NOMO-1 treated with DMSO at 0.1 percent for 48 hours (cell line): ENCODE results near the gene KIF1A.
"Not testable (repeated sequence)": the region's sequence is repeated elsewhere in the genome, so short reads cannot be mapped to it uniquely, and the experiment has no call there.

Experiments used
- DNase-seq: peaks from one replicate; lab custom pipeline; 2025; ENCODE audit not compliant: unreplicated experiment; lab: John Stamatoyannopoulos, UW

KIF1A gene

DNA sequence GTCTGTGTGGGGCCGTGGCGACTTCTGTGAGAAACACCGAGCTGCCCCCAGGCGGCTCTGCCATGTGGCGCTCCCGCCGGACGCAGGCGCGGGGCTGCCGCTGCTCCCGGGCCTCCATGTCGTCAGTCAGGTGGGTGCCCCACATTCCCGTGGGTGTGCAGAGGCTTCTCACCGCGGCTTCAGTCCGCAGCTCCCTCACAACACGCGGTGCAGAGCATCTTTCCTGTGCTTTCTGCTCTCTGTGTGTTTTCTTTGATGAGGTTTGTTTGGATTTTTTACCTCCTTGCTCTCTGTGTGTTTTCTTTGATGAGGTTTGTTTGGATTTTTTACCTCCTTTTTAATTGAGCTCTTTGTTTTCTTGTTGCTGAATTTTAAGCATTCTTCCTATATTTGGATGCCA lies 115.4 kb downstream of the KIF1A start:
- no peak for DNase-seq

DNA sequence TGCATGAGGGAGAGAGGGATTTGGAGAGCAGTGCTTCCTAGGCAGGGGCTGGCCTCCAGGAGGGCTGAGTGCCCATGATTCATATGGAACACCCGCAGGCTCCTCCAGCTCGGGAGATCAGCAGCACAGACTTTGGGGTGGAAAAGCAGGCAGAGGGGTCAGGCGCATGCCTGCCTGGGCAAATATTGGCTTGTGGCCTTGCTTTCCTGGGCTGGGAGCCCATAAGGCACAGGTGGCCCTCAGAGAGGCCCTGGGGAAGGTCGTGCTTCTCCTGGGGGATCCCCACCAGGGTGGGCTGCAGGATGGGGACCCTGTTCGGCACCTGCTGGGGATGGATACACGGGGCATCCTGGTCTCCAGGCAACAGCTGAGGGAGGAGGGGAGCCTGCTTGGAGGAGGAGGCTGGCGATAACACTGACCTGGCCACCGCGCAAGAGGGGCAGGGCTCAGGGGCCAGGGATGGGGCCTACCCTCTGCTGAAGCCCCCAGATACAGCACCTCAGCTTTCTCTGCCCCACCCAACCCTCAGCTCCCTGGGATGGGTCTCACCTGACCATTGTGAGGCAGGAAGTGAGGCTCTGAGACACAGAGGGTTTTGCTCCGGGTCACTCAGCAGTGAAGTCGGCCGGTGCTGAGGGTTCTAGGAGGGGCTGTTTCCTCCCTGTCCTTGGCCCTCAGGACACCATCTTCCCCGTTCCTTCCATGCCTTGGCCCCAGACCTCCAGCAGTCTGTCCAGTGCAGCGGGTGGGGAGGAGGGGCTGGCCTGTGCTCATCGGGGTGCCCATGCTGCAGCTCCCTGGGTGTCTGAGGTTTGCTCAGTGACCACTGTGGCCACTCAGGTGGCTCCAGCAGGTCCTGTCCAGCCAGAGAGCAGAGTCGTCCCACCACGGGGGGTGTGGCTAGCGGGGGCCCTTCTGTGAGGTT lies 116.3 kb downstream of the KIF1A start:
- no peak for DNase-seq

DNA sequence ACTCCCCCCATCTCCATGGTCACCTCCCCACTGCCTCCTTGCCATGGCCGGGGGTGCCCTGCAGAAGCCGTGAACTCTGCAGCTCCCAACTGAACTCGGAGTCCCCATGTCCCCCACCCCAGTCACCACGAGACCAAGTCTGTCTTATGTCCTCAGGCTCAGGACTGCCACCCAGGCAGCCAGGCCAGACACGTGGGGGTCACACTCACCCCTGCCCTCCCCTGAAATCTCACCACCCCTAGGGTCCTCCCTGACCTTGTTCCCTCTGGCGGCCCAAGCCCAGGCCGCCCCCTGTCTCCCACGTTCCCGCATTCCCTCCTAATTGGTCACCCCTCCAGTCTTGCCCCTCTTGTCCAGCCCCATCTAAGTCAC lies 117.4 kb downstream of the KIF1A start:
- no peak for DNase-seq

DNA sequence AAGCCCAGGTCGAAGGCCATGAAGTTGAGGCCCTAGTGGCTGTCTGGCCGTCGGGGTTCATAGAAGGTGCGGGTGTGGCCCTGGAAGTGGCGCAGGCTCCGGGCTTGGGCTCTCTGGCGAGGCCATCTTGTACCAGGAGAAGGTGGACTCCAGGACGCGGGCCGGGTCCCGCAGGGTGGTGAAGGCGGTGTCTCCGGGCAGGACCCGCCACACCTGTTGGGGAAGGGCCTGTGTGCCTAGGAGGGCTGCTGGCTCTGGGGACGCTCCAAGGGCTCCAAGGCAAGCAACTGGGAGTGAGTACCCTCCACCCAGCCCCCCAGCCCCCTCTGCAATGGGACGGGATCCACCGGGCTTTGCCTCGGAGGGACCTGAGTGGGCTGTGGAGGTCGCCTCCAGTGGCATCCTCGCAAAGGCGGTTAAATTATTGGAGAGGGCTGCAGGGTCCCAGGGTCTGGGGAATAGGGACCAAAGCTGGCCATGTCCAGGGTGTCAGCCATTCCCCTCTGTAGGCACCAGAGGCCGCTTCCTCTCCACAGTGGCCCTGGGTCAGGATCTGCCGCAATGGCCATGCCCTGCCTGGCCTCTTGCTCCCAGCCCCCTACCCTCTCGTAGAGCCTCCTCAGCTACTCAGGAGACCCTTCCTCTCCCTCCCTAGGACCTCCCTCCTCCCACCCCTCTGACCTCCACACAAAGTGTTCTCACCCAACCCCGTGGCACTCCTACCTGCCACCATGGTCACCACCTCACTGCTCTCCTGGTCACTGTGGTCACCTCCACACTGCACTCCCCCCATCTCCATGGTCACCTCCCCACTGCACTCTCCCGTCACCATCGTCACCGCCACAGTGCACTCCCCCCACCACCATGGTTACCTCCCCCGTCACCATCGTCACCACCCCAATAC lies 118.0 kb downstream of the KIF1A start:
- DNase-seq, result no peak

DNA sequence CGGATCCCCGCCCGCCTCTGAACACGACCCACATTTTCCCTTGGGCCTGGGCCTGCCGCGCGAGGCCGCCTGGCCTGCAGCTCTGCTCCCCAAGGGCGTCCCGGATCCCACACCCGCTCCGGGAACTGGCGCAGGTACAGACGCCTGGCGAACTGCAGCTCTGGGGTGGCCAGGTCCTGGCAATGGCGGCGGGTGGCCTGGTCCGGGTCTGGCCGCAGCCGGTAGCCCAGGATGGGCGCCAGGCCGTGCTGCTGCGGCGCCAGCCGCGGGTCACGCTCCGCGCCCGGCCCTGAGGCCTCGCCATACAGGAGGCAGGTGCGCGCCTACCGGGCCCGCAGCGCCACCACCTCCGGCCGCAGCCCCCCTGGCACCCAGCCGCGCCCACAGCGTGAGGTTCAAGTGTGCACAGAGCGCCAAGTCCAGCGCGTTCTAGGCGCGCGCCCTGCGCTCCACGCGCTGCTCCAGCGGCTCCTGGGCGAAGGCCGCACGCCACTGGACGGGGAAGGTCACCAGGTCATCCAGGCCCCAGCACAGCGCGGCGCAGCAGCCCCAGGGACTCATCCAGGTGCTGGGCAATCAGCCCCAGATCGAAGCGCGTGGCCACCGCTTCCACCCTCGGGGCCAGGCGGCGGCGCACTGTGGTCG lies 118.8 kb downstream of the KIF1A start:
- no peak for DNase-seq

DNA sequence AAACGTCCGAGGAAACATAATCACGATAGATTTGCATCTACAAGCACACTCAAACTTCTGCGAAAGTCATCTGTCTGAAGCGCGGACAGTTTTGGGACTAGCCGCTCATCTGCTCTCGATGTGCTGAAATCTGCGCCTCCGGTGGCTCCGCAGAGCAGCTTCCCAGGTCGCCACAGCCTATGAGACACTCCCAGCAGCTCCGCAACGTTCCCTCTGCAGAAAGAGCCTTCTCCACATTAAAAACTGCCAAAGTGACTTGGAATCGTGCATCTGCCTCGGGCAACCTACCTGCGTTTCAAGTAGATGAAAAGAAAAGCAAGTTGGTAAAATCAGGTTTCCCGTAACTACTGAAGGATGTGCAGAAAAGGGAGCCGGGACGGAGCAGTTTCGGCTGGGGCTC lies 119.4 kb downstream of the KIF1A start:
- not testable (repeated sequence) for DNase-seq

DNA sequence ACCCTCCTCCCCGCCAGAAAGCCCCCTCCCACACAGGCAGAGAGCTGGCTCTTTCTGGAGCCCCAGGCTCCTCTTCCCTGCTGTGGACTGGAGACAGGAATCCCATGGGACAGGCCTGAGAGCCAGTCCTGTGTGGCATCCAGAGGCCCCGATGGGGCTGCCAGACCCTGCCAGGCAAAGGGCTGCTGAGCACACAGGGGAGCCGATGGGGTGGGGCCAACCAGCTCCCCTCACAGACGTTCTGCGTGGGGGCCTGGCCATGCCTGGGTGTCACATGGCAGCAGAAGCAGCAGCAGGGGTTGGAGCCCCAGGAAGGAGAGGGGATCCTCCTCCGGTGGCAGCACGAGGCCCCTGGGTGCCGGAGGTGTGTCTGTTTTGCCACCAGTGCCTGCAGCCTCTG lies 120.2 kb downstream of the KIF1A start:
- not testable (repeated sequence) for DNase-seq

DNA sequence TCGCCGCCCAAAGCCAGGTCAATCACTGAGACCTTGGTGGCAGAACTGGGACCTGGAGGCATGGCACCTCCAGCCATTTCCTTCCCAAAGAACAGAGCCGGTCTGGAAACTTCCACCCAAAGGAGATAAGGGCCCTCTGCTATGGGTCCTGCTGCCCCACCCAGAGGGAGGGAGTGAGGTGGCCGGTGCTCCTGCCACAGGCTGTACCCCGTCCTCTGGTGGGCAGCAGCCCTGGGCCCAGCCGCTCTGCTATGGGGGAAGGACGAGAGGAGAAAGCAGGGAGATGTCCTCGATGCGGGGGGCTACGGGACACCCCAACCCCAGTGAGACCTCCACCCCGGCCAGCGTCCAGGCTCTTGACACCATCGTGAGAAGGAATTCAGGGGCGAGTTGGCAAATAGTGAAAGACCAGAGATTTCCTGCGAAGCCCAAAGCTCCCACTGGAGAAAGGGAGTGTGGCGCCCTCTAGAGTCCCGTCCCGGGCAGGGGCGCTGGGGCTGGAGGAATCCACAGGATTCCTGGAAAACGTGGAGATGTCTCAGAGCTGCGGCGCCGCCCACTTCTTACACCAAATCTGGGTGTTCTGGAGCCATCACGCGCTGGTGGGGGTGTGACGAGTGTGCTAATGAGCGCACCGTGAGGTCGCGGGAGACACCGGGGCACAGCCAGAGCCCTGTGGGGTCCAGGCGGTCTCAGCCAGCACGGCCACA lies 121.0 kb downstream of the KIF1A start:
- not testable (repeated sequence) for DNase-seq

DNA sequence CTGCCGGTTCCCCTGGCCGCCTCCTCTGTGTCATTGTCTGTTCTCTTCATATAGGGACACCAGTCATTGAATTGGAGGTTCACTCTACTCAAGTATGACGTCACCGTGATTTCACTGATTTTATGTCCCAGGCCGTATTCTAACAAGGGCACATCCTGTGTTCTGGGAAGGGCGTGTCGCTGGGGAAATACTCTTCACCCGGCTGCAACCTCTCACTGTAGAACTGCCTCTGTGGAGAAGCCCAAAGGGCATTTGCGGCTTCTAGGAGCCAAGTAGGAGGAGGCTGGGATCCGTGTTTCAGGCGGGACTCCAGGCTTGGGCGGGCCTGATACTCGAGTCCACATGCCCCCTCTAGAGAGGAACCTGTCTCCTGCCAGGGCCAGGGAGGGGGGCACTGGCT lies 123.5 kb downstream of the KIF1A start:
- DNase-seq, result not testable (repeated sequence)

DNA sequence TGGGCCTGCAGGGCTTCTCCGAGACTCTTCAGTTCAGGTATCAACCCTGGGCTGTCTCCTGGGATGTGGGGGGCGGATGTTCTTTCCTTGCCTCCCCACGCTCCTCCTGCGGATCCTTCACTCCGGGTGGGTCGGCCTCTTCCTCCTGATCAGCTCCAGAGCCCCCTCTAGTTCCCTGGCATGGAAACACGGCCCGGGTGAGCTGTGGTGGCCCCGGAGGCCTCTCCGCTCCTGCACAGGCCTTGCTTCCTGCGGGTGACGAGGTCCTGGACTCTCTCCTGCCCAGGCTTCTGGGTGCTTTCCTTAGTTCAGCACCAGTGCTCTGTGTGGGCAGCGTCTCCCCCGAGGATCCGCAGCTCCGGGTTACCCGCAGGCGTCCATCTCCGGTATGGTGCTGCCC lies 124.4 kb downstream of the KIF1A start:
- not testable (repeated sequence) for DNase-seq

DNA sequence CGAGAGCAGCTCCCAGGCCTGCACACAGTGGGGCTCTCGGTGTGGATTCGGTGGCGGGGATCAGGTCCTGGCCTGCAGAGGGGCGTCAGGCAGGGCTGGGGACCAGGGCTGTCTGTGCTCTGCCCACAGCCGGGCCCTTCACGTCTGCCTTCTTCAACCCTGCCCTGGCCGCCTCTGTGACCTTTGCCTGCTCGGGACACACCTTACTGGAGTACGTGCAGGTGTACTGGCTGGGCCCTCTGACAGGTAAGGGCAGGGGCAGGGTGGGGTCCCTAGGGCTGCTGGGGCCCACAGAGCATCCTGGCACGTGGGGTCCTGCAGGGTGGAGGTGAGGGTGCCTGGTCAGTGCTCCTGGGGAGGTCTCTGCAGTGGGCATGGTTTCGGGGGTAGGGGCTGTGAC lies 125.7 kb downstream of the KIF1A start:
- DNase-seq, result not testable (repeated sequence)

DNA sequence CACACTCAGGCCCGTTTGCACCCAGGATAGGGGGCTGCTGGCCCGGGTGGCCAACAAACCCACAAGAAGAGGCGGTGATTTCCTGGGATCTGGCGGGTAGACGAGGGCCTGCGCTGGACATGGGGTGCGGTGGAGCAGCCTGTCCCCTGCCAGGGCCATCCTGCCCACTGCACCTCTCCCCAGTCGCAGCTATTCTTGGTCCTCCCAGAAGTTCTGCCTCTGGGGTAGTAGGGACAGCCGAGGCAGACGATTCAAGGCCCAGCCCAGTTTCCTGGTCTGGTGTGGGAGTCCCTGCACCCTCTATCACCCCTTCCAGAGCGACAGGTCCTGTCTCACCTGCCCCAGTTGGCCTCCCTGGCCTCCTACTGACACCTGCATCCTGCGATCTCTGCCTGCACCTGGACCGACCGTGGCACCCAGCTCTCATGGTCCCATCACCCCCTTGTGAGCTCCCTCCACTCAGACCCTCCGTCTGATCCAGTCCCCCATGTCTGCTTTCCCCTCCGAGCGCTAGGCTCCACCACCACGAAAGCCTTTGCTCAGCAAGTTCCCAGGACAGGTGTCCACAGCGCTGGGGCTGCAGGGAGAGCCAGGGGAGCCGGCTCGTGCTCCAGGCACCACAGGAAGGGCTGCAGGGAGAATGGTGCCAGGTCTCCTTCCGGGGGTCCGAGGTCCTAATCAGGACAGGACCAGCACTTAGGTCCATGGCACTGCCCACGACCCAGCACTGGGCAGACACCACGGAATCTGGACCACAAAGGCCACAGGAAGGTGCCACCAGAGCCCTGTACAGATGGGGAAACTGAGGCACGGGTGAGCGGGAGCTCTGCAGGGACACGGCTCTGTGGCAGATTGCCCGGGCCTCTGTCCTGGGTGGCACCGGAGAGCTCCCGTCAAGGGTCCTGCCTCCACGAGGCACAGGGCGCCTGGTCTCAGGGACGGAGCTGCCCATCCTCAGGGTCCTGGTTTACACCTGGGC lies 127.1 kb downstream of the KIF1A start:
- DNase-seq, result not testable (repeated sequence)

DNA sequence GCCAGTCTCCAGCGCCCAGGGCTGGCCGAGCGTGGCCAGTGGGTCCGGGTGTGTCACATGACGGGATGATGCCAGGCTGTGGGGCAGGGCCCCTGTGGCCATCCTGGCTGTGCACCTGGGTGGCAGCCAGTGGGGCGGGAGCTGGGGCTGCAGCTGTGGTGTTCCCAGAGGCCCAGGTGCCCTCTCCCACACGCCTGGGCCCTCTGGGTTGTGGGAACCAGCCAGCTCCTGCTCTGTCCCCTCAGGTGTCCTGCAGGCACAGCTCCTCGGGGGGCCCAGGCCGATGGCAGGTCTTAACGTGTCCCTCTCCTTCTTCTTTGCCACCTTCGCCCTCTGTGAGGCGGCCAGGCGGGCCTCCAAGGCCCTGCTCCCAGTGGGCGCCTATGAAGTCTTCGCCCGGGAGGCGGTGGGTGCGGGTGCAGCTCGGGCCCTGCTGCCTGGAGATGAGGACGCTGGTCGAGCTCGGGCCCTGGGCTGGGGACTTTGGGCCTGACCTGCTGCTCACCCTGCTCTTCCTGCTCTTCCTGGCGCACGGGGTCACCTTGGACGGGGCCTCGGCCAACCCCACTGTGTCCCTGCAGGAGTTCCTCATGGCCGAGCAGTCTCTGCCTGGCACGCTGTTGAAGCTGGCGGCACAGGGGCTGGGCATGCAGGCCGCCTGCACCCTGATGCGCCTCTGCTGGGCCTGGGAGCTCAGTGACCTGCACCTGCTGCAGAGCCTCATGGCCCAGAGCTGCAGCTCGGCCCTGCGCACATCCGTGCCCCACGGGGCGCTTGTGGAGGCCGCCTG lies 128.2 kb downstream of the KIF1A start, which contains the start of gene AQP12A:
AQP12A (plus strand) TSS at position 236 of the 790 bp plus-strand sequence; CDS start at position 284, 48 bp downstream.
- not testable (repeated sequence) for DNase-seq

DNA sequence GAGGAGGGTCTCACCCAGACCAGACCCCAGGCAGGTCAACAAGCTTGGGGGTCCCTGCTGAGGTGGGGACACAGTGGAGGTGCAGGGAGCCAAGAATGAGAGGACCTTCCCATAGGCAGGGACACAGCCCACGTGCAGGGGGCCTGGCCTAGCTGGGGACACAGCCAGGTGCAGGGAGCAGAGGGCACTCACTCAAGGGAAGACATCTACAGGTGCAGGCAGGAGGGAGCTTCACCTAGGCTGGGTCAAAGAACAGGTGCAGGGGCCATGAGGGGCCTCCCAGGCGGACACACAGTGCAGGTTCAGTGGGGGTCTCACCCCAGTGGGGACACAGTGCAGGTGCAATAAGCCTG lies 129.0 kb downstream of the KIF1A start:
- not testable (repeated sequence) for DNase-seq

DNA sequence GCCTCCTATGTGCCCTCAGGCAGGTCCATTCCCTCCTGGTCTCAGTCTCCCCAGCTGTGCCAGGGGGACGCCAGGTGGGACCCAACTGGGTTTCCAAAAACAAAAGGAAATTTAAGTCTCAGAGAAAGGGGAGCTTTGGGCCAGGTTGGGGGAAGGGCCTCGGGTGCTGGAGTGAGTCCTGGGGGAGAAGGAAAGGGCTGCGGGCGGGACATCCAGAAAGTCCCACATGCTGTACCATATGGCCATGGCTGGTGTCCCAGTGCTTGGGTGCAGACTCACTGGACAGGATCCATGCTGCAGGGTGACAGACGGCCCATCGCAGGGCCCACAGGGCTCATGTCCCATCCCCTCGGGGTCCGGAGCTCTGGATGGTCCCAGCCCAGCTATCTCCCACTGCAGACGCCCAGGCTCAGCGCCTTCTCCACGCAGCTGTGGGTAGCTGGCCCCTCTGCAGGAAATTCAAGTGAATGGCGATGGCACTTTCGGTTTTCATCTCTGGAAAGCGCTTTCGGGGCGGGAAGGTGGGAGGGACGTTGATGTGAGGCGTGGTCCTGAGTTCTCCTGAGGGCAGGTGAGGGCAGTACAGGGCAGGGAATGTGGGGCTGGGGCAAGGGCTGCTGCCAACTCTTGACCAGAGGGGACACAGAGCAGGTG lies 129.5 kb downstream of the KIF1A start:
- not testable (repeated sequence) for DNase-seq

DNA sequence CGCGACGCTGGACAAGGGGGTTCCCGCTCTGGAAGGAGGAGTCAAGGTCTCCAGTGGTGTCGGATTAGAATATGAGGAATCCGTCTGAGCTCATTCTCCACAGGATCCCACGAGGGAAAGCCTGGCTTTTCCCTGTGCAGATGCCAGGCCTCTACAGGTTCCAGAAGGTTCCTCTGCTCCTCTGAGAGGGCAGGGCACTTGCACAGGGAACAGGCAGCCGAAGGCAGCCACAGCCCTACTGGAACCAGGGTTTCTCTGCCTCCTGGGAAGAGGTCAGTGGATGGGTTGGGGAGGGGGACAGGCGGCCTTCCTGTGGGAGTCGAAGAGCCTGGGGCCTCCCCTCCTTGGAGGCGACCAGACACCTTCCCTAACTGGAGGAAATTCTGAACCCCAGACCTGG lies 130.0 kb downstream of the KIF1A start:
- DNase-seq, result no peak

DNA sequence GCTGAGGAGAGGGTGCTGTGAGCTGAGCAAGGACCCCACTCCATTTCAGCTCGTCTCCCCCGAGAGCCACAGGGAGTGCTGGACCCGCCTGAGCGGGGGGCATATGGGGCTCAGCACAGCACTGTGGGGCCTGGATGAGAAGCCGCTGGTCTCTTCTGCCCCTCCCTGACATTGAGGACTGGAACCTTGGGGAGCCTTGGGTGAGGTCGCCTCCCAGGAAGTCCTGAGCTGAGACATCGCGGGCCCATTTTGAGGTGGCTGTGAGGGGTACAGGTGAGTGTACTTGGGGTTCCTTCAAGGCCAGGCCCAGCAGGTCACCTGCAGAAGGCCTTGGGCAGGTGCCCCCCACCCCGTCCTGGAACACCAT lies 131.5 kb downstream of the KIF1A start:
- no peak for DNase-seq
